WTC11 (cell line): Measurements from ENCODE around the gene ENTREP1.

Source experiments
- CTCF ChIP-seq: fragments of 200-600 bp; IDR thresholded peaks from 2 replicates; pipeline ENCODE4 v1.8.0; 2022; ENCODE audit warnings: antibody characterized with exemption
- ESRRA ChIP-seq: sonication (generic); formaldehyde crosslinking; IDR thresholded peaks from 2 replicates; pipeline ENCODE4 v1.8.1; 2022; ENCODE audit warnings: mild to moderate bottlenecking, missing genetic modification reagents, borderline replicate concordance
- FOXJ3 ChIP-seq: sonication (generic); formaldehyde crosslinking; IDR thresholded peaks from 2 replicates; pipeline ENCODE4 v1.9.0; 2021; ENCODE audit warnings: missing genetic modification reagents, mild to moderate bottlenecking, borderline replicate concordance
- HMGA2 ChIP-seq: fragments of 250-450 bp; sonication (Bioruptor Pico); IDR thresholded peaks from 2 replicates; pipeline ENCODE4 v1.4.0; 2021; ENCODE audit warnings: mild to moderate bottlenecking, moderate library complexity
- JUN ChIP-seq: sonication (generic); formaldehyde crosslinking; IDR thresholded peaks from 2 replicates; pipeline ENCODE4 v1.8.0; 2023; ENCODE audit warnings: mild to moderate bottlenecking, missing genetic modification reagents
- MAX ChIP-seq: sonication (generic); formaldehyde crosslinking; IDR thresholded peaks from 2 replicates; pipeline ENCODE4 v1.8.0; 2022; ENCODE audit warnings: mild to moderate bottlenecking, missing genetic modification reagents
- MXD4 ChIP-seq: fragments of 250-450 bp; sonication (Bioruptor Pico); IDR thresholded peaks from 2 replicates; pipeline ENCODE4 v1.8.0; 2021; ENCODE audit warnings: mild to moderate bottlenecking, moderate library complexity, borderline replicate concordance
- NR2C2 ChIP-seq: sonication (generic); formaldehyde crosslinking; IDR thresholded peaks from 2 replicates; pipeline ENCODE4 v1.8.0; 2022; ENCODE audit warnings: mild to moderate bottlenecking, missing genetic modification reagents
- TCF7 ChIP-seq: sonication (generic); formaldehyde crosslinking; IDR thresholded peaks from 2 replicates; pipeline ENCODE4 v1.8.0; 2022; ENCODE audit warnings: mild to moderate bottlenecking, low read depth, missing genetic modification reagents, moderate library complexity
- ZBTB21 ChIP-seq: sonication (generic); formaldehyde crosslinking; IDR thresholded peaks from 2 replicates; pipeline ENCODE4 v1.8.1; 2023; ENCODE audit warnings: mild to moderate bottlenecking, missing genetic modification reagents, borderline replicate concordance
- ZNF138 ChIP-seq: sonication (generic); formaldehyde crosslinking; conservative IDR thresholded peaks from 2 replicates; pipeline ENCODE4 v1.8.1; 2022; ENCODE audit warnings: mild to moderate bottlenecking, moderate library complexity, missing genetic modification reagents
- ZNF317 ChIP-seq: sonication (generic); formaldehyde crosslinking; IDR thresholded peaks from 2 replicates; pipeline ENCODE4 v1.8.1; 2023; ENCODE audit warnings: low read depth, mild to moderate bottlenecking, moderate library complexity, missing genetic modification reagents, borderline replicate concordance

GRCh38 chr9:69429281-69429680 lies 104.3 kb downstream of the ENTREP1 start:
- no peak for TF ChIP-seq NR2C2 (CRISPR knock-in tag)
- TF ChIP-seq ZNF317 (CRISPR knock-in tag): no peak
- TF ChIP-seq TCF7 (CRISPR knock-in tag): no peak
- TF ChIP-seq ESRRA (CRISPR knock-in tag): no peak
- no peak for TF ChIP-seq CTCF
- TF ChIP-seq JUN (CRISPR knock-in tag): no peak
- TF ChIP-seq ZNF138 (CRISPR knock-in tag): no peak
- TF ChIP-seq MXD4: no peak
- TF ChIP-seq MAX: no peak
- TF ChIP-seq FOXJ3 (CRISPR knock-in tag): no peak
- TF ChIP-seq ZBTB21 (CRISPR knock-in tag): no peak
- TF ChIP-seq HMGA2 (CRISPR knock-in tag): no peak
